Small intestine (tissue), 7 donors: ENCODE data around the gene TYMP. TPM values are rescaled to one million over a fixed set of nuclear protein-coding genes. Genes with fewer than 3 reads are reported as not detected.

Source experiments
- DNase-seq, 2 donors: peaks; one replicate each; pipeline versions ENCODE4 v3.0.0 to v3.0.0-alpha.2; 2013
- FAIRE-seq: peaks from 2 replicates; lab custom pipeline; 2012; peaks lifted over from hg19 to GRCh38; lab: Jason Lieb, UNC
- H3K27ac ChIP-seq, 3 donors: one replicate each; pipeline ENCODE4 v1.5.1; 2013; ENCODE audit warnings: low read length in 2 of 3, mild to moderate bottlenecking in 2 of 3, control low read depth in 1 of 3, inconsistent platforms in 1 of 3, low read depth in 1 of 3, moderate library complexity in 1 of 3
- H3K27me3 ChIP-seq, 3 donors: one replicate each; pipeline ENCODE4 v1.6.1; 2013; ENCODE audit warnings: low read length in 3 of 3, inconsistent platforms in 1 of 3; ENCODE audit not compliant: control insufficient read depth in 3 of 3, insufficient read depth in 3 of 3
- H3K36me3 ChIP-seq, 3 donors: one replicate each; pipeline ENCODE4 v1.6.1; 2013; ENCODE audit warnings: low read length in 3 of 3, inconsistent platforms in 1 of 3, low read depth in 1 of 3, mild to moderate bottlenecking in 1 of 3, moderate library complexity in 1 of 3; ENCODE audit not compliant: control insufficient read depth in 3 of 3, insufficient read depth in 2 of 3
- H3K4me1 ChIP-seq, 3 donors: one replicate each; pipeline ENCODE4 v1.6.1; 2013; ENCODE audit warnings: low read length in 2 of 3, inconsistent platforms in 1 of 3, low read depth in 1 of 3, mild to moderate bottlenecking in 1 of 3, moderate library complexity in 1 of 3; ENCODE audit not compliant: control insufficient read depth in 3 of 3, insufficient read depth in 2 of 3
- H3K4me3 ChIP-seq, 3 donors: one replicate each; pipeline ENCODE4 v1.5.1; 2013; ENCODE audit warnings: low read length in 3 of 3, control low read depth in 1 of 3, inconsistent platforms in 1 of 3, low read depth in 1 of 3, mild to moderate bottlenecking in 1 of 3, moderate library complexity in 1 of 3
- H3K9me3 ChIP-seq, 2 donors: one replicate each; pipeline ENCODE4 v1.6.1; 2013; ENCODE audit warnings: low read depth in 1 of 2, low read length in 1 of 2; ENCODE audit not compliant: control insufficient read depth in 2 of 2, insufficient read depth in 1 of 2
- WGBS, 3 donors: extraction: QIAGEN DNeasy Blood & Tissue Kit; methylation state at CpG; one replicate each; pipeline ENCODE4 v1.1.7; 2013; 5-methylcytosine and 5-hydroxymethylcytosine counted together
- polyA plus RNA-seq, 4 donors: library from polyadenylated mRNA; stranded (reverse) in 3 of 4; unstranded in 1 of 4; fragments of 200-250 nt in 3 of 4; fragments of 120-200 nt in 1 of 4; gene quantifications; one replicate each; pipeline versions ENCODE4 v1.2.1 to v1.2.3, GENCODE V29; 2013
- donor health status: healthy with polysubstance abuse.
- donor health status: control.
- donor health status: control.
- donor health status: Bipolar disorder and iron deficiency.
- donor health status: healthy.

The TYMP gene
- polyA plus RNA-seq, 4 donors: 10.7 to 172 (median 90.0) TPM

GRCh38 chr22:50513175-50513574, 16.6 kb downstream of the TYMP start:
- Histone ChIP-seq H3K9me3 (no peaks in the 10 kb centered on the region), H3K36me3 (peaks cover 3 to 49% (median 5%) of the 10 kb centered on the region in 3 donors)
- 96 to 98% (median 96%) methylated on average over 15 of the region's 15 CpGs for WGBS, 3 donors

GRCh38 chr22:50508897-50509296, 20.9 kb downstream of the TYMP start:
- 5 to 11% (median 10%) methylated on average over 3 of the region's 3 CpGs for WGBS, 3 donors
- FAIRE-seq: no peak
- Histone ChIP-seq H3K36me3 (peaks cover 0 to 34% (median 3%) of the 10 kb centered on the region in 3 donors), H3K9me3 (no peaks in the 10 kb centered on the region), H3K27ac (peak overlapping the region; percentile 84 to 97 (median 87)), H3K27me3 (no peaks in the 10 kb centered on the region), H3K4me3 (peak overlapping the region in 2 of 3 donors; percentile 77 to 86), H3K4me1 (peaks cover 0 to 18% (median 0%) of the 10 kb centered on the region in 3 donors)
- DNase-seq: no peak

More at GRCh38 chr22:50513175-50513574, 16.6 kb downstream of the TYMP start:
- H3K4me1 ChIP-seq: peaks cover 0 to 10% (median 0%) of the 10 kb centered on the region in 3 donors
- no peak overlapping the region for H3K27ac ChIP-seq
- no peak for DNase-seq
- no peak overlapping the region for H3K4me3 ChIP-seq
- FAIRE-seq: no peak
- no peaks in the 10 kb centered on the region for H3K27me3 ChIP-seq

DNA sequence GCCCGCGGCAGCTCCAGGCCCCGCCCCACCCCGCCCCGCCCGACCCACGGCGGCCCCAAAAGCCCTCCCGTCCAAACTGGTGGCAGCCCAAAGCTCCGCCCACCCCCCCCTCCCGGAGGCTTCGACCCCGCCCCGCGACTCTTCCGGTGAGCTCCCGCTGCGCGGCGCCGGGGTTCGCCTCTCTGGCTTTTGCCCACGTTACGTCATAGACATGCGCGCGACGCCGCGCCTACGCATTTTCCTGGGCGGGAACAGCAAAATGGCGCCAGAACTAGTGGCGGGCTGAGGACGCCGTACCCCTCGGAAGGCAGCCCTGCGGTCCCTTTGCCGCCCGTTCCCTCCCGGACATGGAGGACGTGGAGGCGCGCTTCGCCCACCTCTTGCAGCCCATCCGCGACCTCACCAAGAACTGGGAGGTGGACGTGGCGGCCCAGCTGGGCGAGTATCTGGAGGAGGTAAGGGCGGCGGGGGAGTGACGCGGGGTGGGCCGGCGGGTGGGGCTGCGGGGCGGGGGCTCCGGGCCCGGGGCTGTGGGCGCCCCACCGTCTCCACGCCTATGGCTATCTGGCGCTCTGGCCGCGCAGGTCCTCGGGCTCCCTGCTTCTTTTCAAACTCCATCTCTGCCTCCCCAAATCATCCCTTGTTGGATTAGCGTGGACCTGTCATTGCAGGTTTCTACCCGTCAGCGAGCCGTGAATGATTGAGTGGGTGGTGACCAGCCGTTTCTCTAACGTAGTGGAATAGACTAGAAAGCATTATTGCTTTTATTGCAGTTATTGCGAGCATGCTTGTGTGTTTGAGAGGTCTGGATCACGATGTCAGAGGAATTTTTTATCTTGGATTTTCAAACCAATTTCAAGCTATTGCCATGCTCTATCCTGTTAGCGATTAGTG, 21.6 kb downstream of the TYMP start, which contains the start of gene NCAPH2:
Gene NCAPH2, plus strand, starts transcription at position 234 of the 894 bp plus-strand sequence. Its CDS starts 114 bp downstream, at position 348.
- FAIRE-seq (no peak), DNase-seq (peak; percentile 98 to 100)
- H3K36me3 ChIP-seq: peaks cover 3 to 36% (median 3%) of the 10 kb centered on the region in 3 donors
- peak within 1 kb of the TSS; percentile 84 to 97 (median 87) for H3K27ac ChIP-seq
- H3K27me3 ChIP-seq: no peaks in the 10 kb centered on the region
- 0 to 1% (median 1%) methylated on average over 67 to 76 of the region's 76 CpGs for WGBS, 3 donors
- peaks cover 0 to 18% (median 0%) of the 10 kb centered on the region in 3 donors for H3K4me1 ChIP-seq
- H3K4me3 ChIP-seq: peak within 1 kb of the TSS; percentile 73 to 100 (median 86)
- H3K9me3 ChIP-seq: no peaks in the 10 kb centered on the region

GRCh38 chr22:50507421-50507990, 22.3 kb downstream of the TYMP start, which contains the start of gene LMF2:
Gene LMF2 (minus strand): TSS chr22:50507702. CDS start chr22:50507675, 27 bp downstream.
- 0 to 1% (median 0%) methylated on average over 9 to 55 of the region's 62 CpGs for whole genome bisulfite sequencing, 3 donors
- Histone ChIP-seq H3K4me3 (peak within 1 kb of the TSS; percentile 73 to 100 (median 86)), H3K27me3 (no peaks in the 10 kb centered on the region), H3K27ac (peak within 1 kb of the TSS; percentile 84 to 97 (median 87)), H3K9me3 (no peaks in the 10 kb centered on the region), H3K4me1 (peaks cover 0 to 18% (median 0%) of the 10 kb centered on the region in 3 donors), H3K36me3 (peaks cover 6 to 40% (median 6%) of the 10 kb centered on the region in 3 donors)
- DNase-seq: no peak
- FAIRE-seq: no peak

DNA sequence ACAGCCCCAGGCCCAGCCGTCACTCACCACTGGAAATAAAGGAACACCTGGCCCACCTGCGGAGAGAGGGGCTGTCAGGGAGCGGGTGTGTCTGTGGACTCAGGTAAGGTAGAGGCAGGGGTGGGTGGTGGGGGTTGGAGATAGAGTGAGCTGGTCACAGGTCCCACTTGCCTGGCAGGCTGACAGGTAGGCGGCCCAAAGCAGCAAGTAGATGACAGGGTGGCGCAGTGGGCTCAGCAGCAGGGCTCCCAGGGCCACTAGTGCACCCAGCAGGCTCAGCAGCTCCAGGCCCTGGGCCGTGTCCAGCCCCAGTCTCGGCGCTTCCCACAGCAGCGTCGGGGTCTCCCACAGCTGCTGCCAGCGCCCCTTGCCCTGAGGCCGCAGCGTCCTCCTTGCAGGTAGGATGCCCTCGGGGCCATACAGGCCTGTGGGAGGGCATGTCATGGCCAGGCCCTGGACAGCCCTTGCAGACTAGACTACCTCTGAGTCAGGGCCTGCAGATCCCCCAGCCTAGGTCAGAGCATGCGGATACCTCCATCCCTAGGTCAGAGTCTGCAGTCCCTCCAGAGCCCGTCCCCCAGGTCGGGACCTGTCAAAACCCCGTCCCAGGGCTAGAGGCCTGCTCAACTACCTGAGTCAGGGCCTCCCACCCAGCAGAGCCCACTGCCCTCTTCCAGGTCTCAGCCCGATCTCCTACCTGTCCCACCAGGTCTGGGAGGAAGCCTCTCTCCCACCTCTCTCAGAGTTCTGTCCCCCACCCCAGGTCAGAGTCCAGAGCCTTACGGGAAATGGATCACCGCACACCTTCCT, 23.0 kb downstream of the TYMP start:
- WGBS, 3 donors: 15 to 33% (median 22%) methylated on average over 21 of the region's 21 CpGs

DNA sequence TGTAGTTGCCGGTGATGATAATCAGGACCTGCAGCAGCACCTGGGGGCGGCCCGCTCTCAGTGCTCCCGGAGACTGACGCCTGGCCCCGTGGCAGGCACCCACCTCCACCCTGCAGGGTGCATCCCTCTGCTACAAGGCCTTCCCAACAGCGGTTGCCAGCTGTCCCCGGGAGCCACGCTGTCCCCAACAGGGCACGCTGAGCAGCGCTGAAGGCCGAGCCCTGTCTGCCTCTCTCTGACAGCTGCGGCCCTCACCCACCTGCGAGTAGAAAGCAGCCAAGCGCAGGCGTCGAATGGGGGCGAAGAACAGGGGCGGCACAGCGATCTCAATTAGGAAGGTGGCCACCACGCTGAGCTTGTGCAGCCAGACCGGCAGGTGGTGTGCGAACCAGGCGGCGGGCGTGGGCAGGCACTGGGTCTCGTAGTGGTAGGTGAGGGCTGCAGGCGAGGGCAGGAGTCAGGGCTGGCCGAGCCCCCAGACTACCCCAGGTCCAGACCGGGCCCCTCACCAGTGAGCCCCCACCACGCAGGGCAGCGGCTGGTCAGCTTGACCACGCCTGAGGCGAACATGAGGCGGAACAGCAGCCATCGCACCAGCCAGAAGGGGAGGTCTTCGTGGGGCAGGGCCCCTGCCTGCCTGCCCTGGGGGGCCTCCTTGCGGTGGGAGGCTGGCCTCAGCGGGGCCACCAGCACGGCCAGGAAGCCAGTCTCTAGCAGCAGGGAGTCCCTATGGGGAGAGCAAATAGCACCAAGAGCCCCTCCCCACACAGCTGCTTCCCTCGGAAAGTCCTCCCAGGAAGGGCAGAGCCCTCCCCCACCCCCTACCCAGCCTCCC, 23.8 kb downstream of the TYMP start:
- Histone ChIP-seq H3K9me3 (no peaks in the 10 kb centered on the region), H3K27me3 (no peaks in the 10 kb centered on the region), H3K4me3 (peak overlapping the region in 1 of 3 donors; percentile 100), H3K27ac (no peak overlapping the region), H3K36me3 (peaks cover 6 to 44% (median 6%) of the 10 kb centered on the region in 3 donors), H3K4me1 (peaks cover 0 to 18% (median 0%) of the 10 kb centered on the region in 3 donors)
- DNase-seq: no peak
- 88 to 91% (median 91%) methylated on average over 35 to 41 of the region's 41 CpGs for WGBS, 3 donors
- FAIRE-seq: no peak

More for the DNA sequence above, 23.0 kb downstream of the TYMP start:
- Histone ChIP-seq H3K27ac (peak overlapping the region; percentile 67 to 88 (median 82)), H3K36me3 (peaks cover 6 to 44% (median 6%) of the 10 kb centered on the region in 3 donors), H3K4me1 (peaks cover 0 to 18% (median 0%) of the 10 kb centered on the region in 3 donors), H3K4me3 (peak overlapping the region; percentile 71 to 100 (median 73)), H3K9me3 (no peaks in the 10 kb centered on the region), H3K27me3 (no peaks in the 10 kb centered on the region)
- no peak for DNase-seq
- FAIRE-seq: no peak

- H3K27ac ChIP-seq: no peak overlapping the region
- no peak overlapping the region for H3K4me3 ChIP-seq
- FAIRE-seq (no peak), DNase-seq (no peak)
- 89 to 93% (median 91%) methylated on average over 13 to 14 of the region's 14 CpGs for WGBS, 3 donors
- peaks cover 6 to 41% (median 6%) of the 10 kb centered on the region in 3 donors for H3K36me3 ChIP-seq
- H3K4me1 ChIP-seq: peaks cover 0 to 18% (median 0%) of the 10 kb centered on the region in 3 donors
- no peaks in the 10 kb centered on the region for H3K27me3 ChIP-seq
- no peaks in the 10 kb centered on the region for H3K9me3 ChIP-seq
Measured at GRCh38 chr22:50505276-50505775, 24.5 kb downstream of the TYMP start.
